K562 (cell line): ENCODE data around the gene APEX1. TPM values are rescaled to one million over a fixed set of nuclear protein-coding genes. Genes with fewer than 3 reads are reported as not detected.
A peak's percentile ranks its signal among the peaks of the same experiment; 100 is the strongest.

Source experiments
- ATAC-seq: fragments of 200-7000 bp; cut with Tn5 transposase; 3 replicates; pipeline ENCODE4 v1.9.1; 2020; ENCODE audit warnings: moderate library complexity
- BruUV-seq: library from RNA; stranded (reverse); fragments of 400-500 nt; replicated peaks from 2 replicates; lab custom pipeline; 2021; lab: Mats Ljungman, UMichigan
- CTCF ChIA-PET: fragments of 300-600 bp; formaldehyde crosslinking; extraction: SDS; loops from one replicate; lab custom pipeline; 2021; ENCODE audit warnings: low intra/inter-chr PET ratio; lab: Yijun Ruan, JAX
- POLR2A ChIA-PET: fragments of 300-600, 350-650 bp; sonication (Branson Sonifier 250); formaldehyde crosslinking; extraction: SDS; loops from one replicate; lab custom pipeline; 2021; ENCODE audit warnings: antibody characterized with exemption, inconsistent platforms; lab: Yijun Ruan, JAX
- DNase-seq, 4 experiments: peaks; one replicate each; pipeline versions ENCODE4 v3.0.0 to v3.0.0-alpha.2; 2011 to 2018; ENCODE audit warnings: low spot score in 3 of 4, mixed read lengths in 3 of 4; ENCODE audit errors: extremely low read depth in 1 of 4
- FAIRE-seq: peaks from 2 replicates; lab custom pipeline; 2011; peaks lifted over from hg19 to GRCh38; lab: Jason Lieb, UNC
- H2AFZ ChIP-seq: 2 replicates; pipeline ENCODE4 v1.6.0; 2011; ENCODE audit warnings: low read depth, low read length, control low read depth, inconsistent platforms
- H3K27ac ChIP-seq: fragments of 200-600 bp; 3 replicates; pipeline ENCODE4 v1.8.0; 2011; ENCODE audit warnings: low read depth, mild to moderate bottlenecking, control low read depth, inconsistent platforms, low read length, moderate library complexity, mixed read lengths; ENCODE audit errors: extremely low read depth
- H3K27me3 ChIP-seq, 2 experiments: fragments of 300-600 bp in 1 of 2; 2 replicates in 1 of 2; 3 replicates in 1 of 2; pipeline versions ENCODE4 v1.6.0 to v1.8.0; 2011; ENCODE audit warnings: inconsistent platforms in 2 of 2, low read length in 2 of 2, mild to moderate bottlenecking in 1 of 2, mixed read lengths in 1 of 2, moderate library complexity in 1 of 2; ENCODE audit not compliant: control insufficient read depth in 2 of 2, insufficient read depth in 2 of 2
- H3K36me3 ChIP-seq: fragments of 300-600 bp; 3 replicates; pipeline ENCODE4 v1.8.0; 2011; ENCODE audit warnings: mild to moderate bottlenecking, low read length, inconsistent platforms; ENCODE audit not compliant: control insufficient read depth, insufficient read depth
- H3K4me1 ChIP-seq, 2 experiments: fragments of 200-600 bp in 1 of 2; replicated peaks in 1 of 2; 2 replicates in 1 of 2; 3 replicates in 1 of 2; pipeline versions ENCODE4 v1.5.1 to v1.8.0; 2011; ENCODE audit warnings: inconsistent platforms in 2 of 2, low read length in 2 of 2, mild to moderate bottlenecking in 1 of 2, mixed read lengths in 1 of 2, moderate library complexity in 1 of 2; ENCODE audit not compliant: control insufficient read depth in 2 of 2, insufficient read depth in 2 of 2
- H3K4me2 ChIP-seq: 2 replicates; pipeline ENCODE4 v1.6.1; 2011; ENCODE audit warnings: low read length, control low read depth, inconsistent platforms, mixed read lengths; ENCODE audit not compliant: insufficient read depth
- H3K4me3 ChIP-seq: fragments of 200-600 bp; sonication (generic), shearing (Covaris generic); 2 replicates; pipeline ENCODE4 v1.5.1; 2016; ENCODE audit warnings: control low read depth, inconsistent platforms
- H3K79me2 ChIP-seq: fragments of 200-600 bp; 3 replicates; pipeline ENCODE4 v1.8.0; 2011; ENCODE audit warnings: low read length, inconsistent platforms; ENCODE audit not compliant: control insufficient read depth, insufficient read depth
- H3K9ac ChIP-seq, 2 experiments: 2 replicates each; pipeline versions ENCODE4 v1.6.0 to v1.6.1; 2011; ENCODE audit warnings: low read depth in 2 of 2, low read length in 2 of 2, control low read depth in 1 of 2, inconsistent platforms in 1 of 2, mild to moderate bottlenecking in 1 of 2, mixed read lengths in 1 of 2; ENCODE audit not compliant: insufficient read depth in 1 of 2
- H3K9me1 ChIP-seq: one replicate; pipeline ENCODE4 v1.6.0; 2011; ENCODE audit warnings: inconsistent platforms, mild to moderate bottlenecking, low read length, moderate library complexity; ENCODE audit not compliant: control insufficient read depth, insufficient read depth
- H3K9me3 ChIP-seq: replicated peaks from 2 replicates; pipeline ENCODE4 v1.5.1; 2011; ENCODE audit warnings: low read depth, low read length, inconsistent platforms; ENCODE audit not compliant: control insufficient read depth, insufficient read depth
- H4K20me1 ChIP-seq: replicated peaks from 2 replicates; pipeline ENCODE4 v1.6.1; 2011; ENCODE audit warnings: low read length, inconsistent platforms, mixed read lengths; ENCODE audit not compliant: control insufficient read depth, insufficient read depth
- E2F4 ChIP-seq: sonication (generic); formaldehyde crosslinking; IDR thresholded peaks from 2 replicates; pipeline ENCODE4 v1.8.0; 2022; ENCODE audit warnings: mild to moderate bottlenecking, low read depth, missing genetic modification reagents
- GATAD2B ChIP-seq: fragments of 450-650 bp; IDR thresholded peaks from 2 replicates; pipeline ENCODE4 v1.6.1; 2017; ENCODE audit warnings: mild to moderate bottlenecking, borderline replicate concordance
- ZFP1 ChIP-seq: fragments of 450-650 bp; formaldehyde crosslinking; IDR thresholded peaks from 2 replicates; pipeline ENCODE4 v1.4.0; 2020; ENCODE audit warnings: mild to moderate bottlenecking, mixed read lengths
- ZNF280B ChIP-seq: fragments of 250-450 bp; sonication (Bioruptor Pico); IDR thresholded peaks from 2 replicates; pipeline ENCODE4 v1.5.1; 2021; ENCODE audit warnings: mild to moderate bottlenecking
- ZNF384 ChIP-seq: IDR thresholded peaks from 2 replicates; pipeline ENCODE4 v1.6.1; 2012; ENCODE audit warnings: low read depth, low read length, improper control_type of control experiment
- WGBS: fragments of 100-300 bp; shearing (Covaris generic); methylation state at CpG from one replicate; pipeline ENCODE4 v1.1.6; 2016; ENCODE audit warnings: low coverage, mixed read lengths; ENCODE audit not compliant: insufficient coverage; ENCODE audit errors: missing lambda C conversion rate; 5-methylcytosine and 5-hydroxymethylcytosine counted together
- in situ Hi-C: fragments of 300-500 bp; cut with MboI; formaldehyde crosslinking; loops from 4 replicates; pipeline ENCODE4 v1.15.0; 2018; ENCODE audit warnings: inconsistent platforms, mixed read lengths
- intact Hi-C: fragments of 100-400 bp; cut with micrococcal nuclease; formaldehyde crosslinking; loops from 2 replicates; pipeline ENCODE4 v1.14.2; 2022
- polyA plus RNA-seq, 8 experiments: library from polyadenylated mRNA; depleted of rRNA in 4 of 8; stranded (reverse) in 5 of 8; unstranded in 3 of 8; fragments of >200 nt; fragmentation: Nextera tagmentation in 2 of 8; fragmentation: Illumina TruSeq in 1 of 8; extraction: Ambion mirVana in 2 of 8; extraction: Trizol in 1 of 8; gene quantifications; 2 replicates each; pipeline versions ENCODE4 v1.2.1 to v1.2.3, GENCODE V29; 2011 to 2014; ENCODE audit warnings: inconsistent platforms in 1 of 8, missing spikeins in 1 of 8
- total RNA-seq, 7 experiments: library from RNA; depleted of rRNA in 6 of 7; stranded (reverse); fragments of >200 nt in 6 of 7; fragmentation: Illumina TruSeq in 2 of 7; extraction: Trizol in 2 of 7; gene quantifications; 2 replicates each; pipeline versions ENCODE4 v1.2.1 to v1.2.3, GENCODE V29; 2011 to 2021; ENCODE audit warnings: low replicate concordance in 1 of 7

APEX1 gene
- total and polyA plus RNA-seq, 9 of the 15 experiments (the other 6 are each of a cell fraction or from before 2014, with no cell fraction given): 50.2 to 274 (median 158) TPM

GRCh38 chr14:20412411-20412810, 42.6 kb upstream of the APEX1 start:
- no peak; the same call in 2 of the 3 replicates for ATAC-seq
- Histone ChIP-seq H3K4me2 (peak overlapping the region; percentile 95), H3K9me3 (no peaks in the 10 kb centered on the region), H3K9ac (peak overlapping the region; percentile 78 to 95; a peak in 2 of 4 replicates), H3K27me3 (no peaks in the 10 kb centered on the region), H4K20me1 (no peaks in the 10 kb centered on the region), H3K9me1 (no peaks in the 10 kb centered on the region), H3K27ac (no peak overlapping the region), H3K79me2 (no peaks in the 10 kb centered on the region; the same call in none of the 3 replicates), H3K4me3 (peak overlapping the region; percentile 93), H3K36me3 (peaks cover 9% of the 10 kb centered on the region; the same call in 2 of the 3 replicates), H2AFZ (0 out of 2 replicates have a peak overlapping the region, but pooled peaks have one; percentile 99), H3K4me1 (peaks cover 6 to 10% of the 10 kb centered on the region in 2 experiments; a peak in 4 of 5 replicates)
- intact Hi-C loops: loop anchor here (5.0 kb wide), 2 partner anchors 70 to 85 kb away; partner anchors contain the start of gene PARP2
- BruUV-seq: no TSS peak
- CTCF ChIA-PET: no interaction called here
- peak; percentile 52 for TF ChIP-seq ZNF384
- no peak for TF ChIP-seq E2F4
- no peak for TF ChIP-seq ZFP1
- TF ChIP-seq GATAD2B: no peak
- TF ChIP-seq ZNF280B (CRISPR knock-in tag): no peak
- 27% methylated on average over 2 of the region's 7 CpGs for WGBS
- FAIRE-seq: no peak
- in situ Hi-C loops: loop anchor here (10.0 kb wide), 1 partner anchor 192 kb away; no protein-coding TSS in a partner anchor
- no peak for DNase-seq
- POLR2A ChIA-PET: interaction anchor here (0.6 kb wide), 1 partner anchor 57 kb away, joined by 3 read pairs; no protein-coding TSS in a partner anchor
